NCI-H2227 (cell line): ENCODE data around the gene PATL1.
"Not testable (repeated sequence)": the region's sequence is repeated elsewhere in the genome, so short reads cannot be mapped to it uniquely, and the experiment has no call there.

Source experiments
- DNase-seq: peaks from one replicate; lab custom pipeline; 2025; ENCODE audit not compliant: unreplicated experiment; lab: John Stamatoyannopoulos, UW

PATL1 gene

GRCh38 chr11:59668950-59669610 is at the start of gene PATL1:
Gene PATL1, minus strand, starts transcription at chr11:59669037. Its CDS starts 142 bp downstream, at chr11:59668895.
- peak; percentile 99 for DNase-seq

GRCh38 chr11:59716051-59716450 is 47.2 kb upstream of the PATL1 start:
- DNase-seq: no peak

GRCh38 chr11:59713745-59714144 is 44.9 kb upstream of the PATL1 start, which contains the start of gene OR10V1:
Gene OR10V1, minus strand, starts transcription at chr11:59713845. Its CDS starts 0 bp downstream, at chr11:59713845.
- DNase-seq: no peak

- DNase-seq: no peak
Observed at GRCh38 chr11:59710136-59710847, 41.5 kb upstream of the PATL1 start.

- no peak for DNase-seq
Observed at GRCh38 chr11:59708537-59708936, 39.7 kb upstream of the PATL1 start.

- DNase-seq: no peak
Observed at GRCh38 chr11:59707371-59707770, 38.5 kb upstream of the PATL1 start.

- DNase-seq: no peak
Observed at GRCh38 chr11:59706518-59707285, 37.9 kb upstream of the PATL1 start.

GRCh38 chr11:59705294-59705693 is 36.5 kb upstream of the PATL1 start:
- DNase-seq: no peak

- DNase-seq: not testable (repeated sequence)
Observed at GRCh38 chr11:59703515-59703914, 34.7 kb upstream of the PATL1 start.

GRCh38 chr11:59700157-59700556 is 31.3 kb upstream of the PATL1 start:
- not testable (repeated sequence) for DNase-seq

GRCh38 chr11:59698506-59698905 is 29.7 kb upstream of the PATL1 start:
- no peak for DNase-seq

- no peak for DNase-seq
Observed at GRCh38 chr11:59692915-59693314, 24.1 kb upstream of the PATL1 start.

- DNase-seq: no peak
Observed at GRCh38 chr11:59691156-59691555, 22.3 kb upstream of the PATL1 start.

GRCh38 chr11:59689015-59689414 is 20.2 kb upstream of the PATL1 start:
- DNase-seq: no peak

- DNase-seq: not testable (repeated sequence)
Observed at GRCh38 chr11:59681260-59681725, 12.5 kb upstream of the PATL1 start.

GRCh38 chr11:59680287-59681154 is 11.7 kb upstream of the PATL1 start:
- DNase-seq: no peak

GRCh38 chr11:59679347-59679746 is 10.5 kb upstream of the PATL1 start:
- no peak for DNase-seq

- DNase-seq: no peak
Observed at GRCh38 chr11:59678813-59679165, 10.0 kb upstream of the PATL1 start.

GRCh38 chr11:59678118-59678812 is 9.4 kb upstream of the PATL1 start:
- no peak for DNase-seq

- no peak for DNase-seq
Observed at GRCh38 chr11:59676205-59676604, 7.4 kb upstream of the PATL1 start.
